ENCODE measurements around the gene GAA.

DNA sequence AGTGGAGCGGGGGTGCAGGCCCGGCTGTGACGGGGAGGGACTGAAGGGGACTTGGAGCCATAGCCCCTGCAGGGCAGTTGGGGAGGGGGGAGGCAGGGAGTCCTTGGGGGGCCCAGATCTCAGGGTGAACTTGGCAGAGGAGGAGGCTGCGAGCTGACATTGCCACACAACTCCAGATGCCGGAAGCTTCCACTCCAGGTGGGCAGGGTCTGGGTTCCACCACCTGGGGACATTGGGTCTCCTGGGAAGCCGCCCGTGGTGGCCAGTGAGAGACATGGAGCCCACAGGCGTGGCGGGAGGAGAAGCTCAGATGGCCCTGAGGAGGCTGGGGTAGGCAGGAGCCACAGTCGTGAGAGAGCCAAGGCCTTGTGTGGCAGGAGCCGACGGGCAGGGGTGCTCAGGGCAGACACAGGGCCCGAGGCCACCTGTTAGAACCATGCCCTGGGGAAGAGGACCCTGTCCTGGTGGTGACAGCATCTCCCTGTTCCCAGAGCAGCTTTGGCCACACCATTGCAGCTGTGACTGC lies 18.2 kb upstream of the GAA start:
- TF ChIP-seq, protein P1, sequence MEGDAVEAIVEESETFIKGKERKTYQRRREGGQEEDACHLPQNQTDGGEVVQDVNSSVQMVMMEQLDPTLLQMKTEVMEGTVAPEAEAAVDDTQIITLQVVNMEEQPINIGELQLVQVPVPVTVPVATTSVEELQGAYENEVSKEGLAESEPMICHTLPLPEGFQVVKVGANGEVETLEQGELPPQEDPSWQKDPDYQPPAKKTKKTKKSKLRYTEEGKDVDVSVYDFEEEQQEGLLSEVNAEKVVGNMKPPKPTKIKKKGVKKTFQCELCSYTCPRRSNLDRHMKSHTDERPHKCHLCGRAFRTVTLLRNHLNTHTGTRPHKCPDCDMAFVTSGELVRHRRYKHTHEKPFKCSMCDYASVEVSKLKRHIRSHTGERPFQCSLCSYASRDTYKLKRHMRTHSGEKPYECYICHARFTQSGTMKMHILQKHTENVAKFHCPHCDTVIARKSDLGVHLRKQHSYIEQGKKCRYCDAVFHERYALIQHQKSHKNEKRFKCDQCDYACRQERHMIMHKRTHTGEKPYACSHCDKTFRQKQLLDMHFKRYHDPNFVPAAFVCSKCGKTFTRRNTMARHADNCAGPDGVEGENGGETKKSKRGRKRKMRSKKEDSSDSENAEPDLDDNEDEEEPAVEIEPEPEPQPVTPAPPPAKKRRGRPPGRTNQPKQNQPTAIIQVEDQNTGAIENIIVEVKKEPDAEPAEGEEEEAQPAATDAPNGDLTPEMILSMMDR (IDR thresholded peaks at IDR 0.05 in 2 of 3, conservative IDR thresholded peaks at IDR 0.05 in 1 of 3; ENCODE audit: borderline replicate concordance in 1 of 3, insufficient read depth in 1 of 3, low read depth in 2 of 3, low read length in 2 of 3), result no peak
- TF ChIP-seq POLR2AphosphoS5 (IDR thresholded peaks at IDR 0.05; ENCODE audit: low read depth, low read length), result no peak
- TF ChIP-seq, protein P2, sequence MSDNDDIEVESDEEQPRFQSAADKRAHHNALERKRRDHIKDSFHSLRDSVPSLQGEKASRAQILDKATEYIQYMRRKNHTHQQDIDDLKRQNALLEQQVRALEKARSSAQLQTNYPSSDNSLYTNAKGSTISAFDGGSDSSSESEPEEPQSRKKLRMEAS (IDR thresholded peaks at IDR 0.05), result no peak
- no peak for TF ChIP-seq EZH2phosphoT487 (IDR thresholded peaks at IDR 0.05; ENCODE audit: borderline replicate concordance)

All from HCT116 (cell line).